SK-N-SH (cell line): ENCODE results near the gene NTNG1. TPM values are rescaled to one million over a fixed set of nuclear protein-coding genes. Genes with fewer than 3 reads are reported as not detected.

Experiments
- CTCF ChIA-PET: fragments of 300-600, 350-600 bp; formaldehyde crosslinking; extraction: SDS; loops from one replicate; lab custom pipeline; 2021; lab: Yijun Ruan, JAX
- POLR2A ChIA-PET: fragments of 350-600 bp; sonication (Branson Sonifier 250); formaldehyde crosslinking; extraction: SDS; loops from one replicate; lab custom pipeline; 2020; ENCODE audit warnings: antibody characterized with exemption, inconsistent platforms; lab: Yijun Ruan, JAX
- DNase-seq: peaks from one replicate; pipeline ENCODE4 v3.0.0; 2012
- H2AFZ ChIP-seq: fragments of 200-600 bp; sonication (generic); 2 replicates; pipeline ENCODE4 v1.8.1; 2016; ENCODE audit warnings: antibody characterized with exemption, mild to moderate bottlenecking, low read depth
- H3F3A ChIP-seq: fragments of 200-600 bp; sonication (generic); replicated peaks from 2 replicates; pipeline ENCODE3; 2016; ENCODE audit warnings: antibody characterized with exemption, mild to moderate bottlenecking; ENCODE audit not compliant: insufficient read depth
- H3K27ac ChIP-seq, 2 experiments: fragments of 200-500 bp in 1 of 2; fragments of 200-600 bp in 1 of 2; sonication (Bioruptor generic) in 1 of 2; sonication (generic), shearing (Covaris generic) in 1 of 2; 2 replicates each; pipeline versions ENCODE4 v1.5.1 to v1.6.1; 2014 to 2016; ENCODE audit warnings: low read depth in 2 of 2, inconsistent platforms in 1 of 2, low read length in 1 of 2, mild to moderate bottlenecking in 1 of 2, mixed read lengths in 1 of 2
- H3K27me3 ChIP-seq: fragments of 200-600 bp; sonication (generic), shearing (Covaris generic); 2 replicates; pipeline ENCODE4 v1.6.1; 2016; ENCODE audit warnings: mixed run types; ENCODE audit not compliant: insufficient read depth
- H3K36me3 ChIP-seq, 2 experiments: fragments of 200-500 bp in 1 of 2; fragments of 200-600 bp in 1 of 2; sonication (Bioruptor generic) in 1 of 2; sonication (generic) in 1 of 2; replicated peaks in 1 of 2; 2 replicates each; pipeline versions ENCODE3 to v1.5.1; 2014 to 2016; ENCODE audit warnings: low read length in 1 of 2, mild to moderate bottlenecking in 1 of 2; ENCODE audit not compliant: insufficient read depth in 2 of 2, control insufficient read depth in 1 of 2
- H3K4me1 ChIP-seq, 2 experiments: fragments of 200-500 bp in 1 of 2; fragments of 200-600 bp in 1 of 2; sonication (Bioruptor generic) in 1 of 2; sonication (generic), shearing (Covaris generic) in 1 of 2; 2 replicates each; pipeline versions ENCODE4 v1.5.1 to v1.6.1; 2014 to 2016; ENCODE audit warnings: low read depth in 1 of 2, low read length in 1 of 2, mixed run types in 1 of 2; ENCODE audit not compliant: insufficient read depth in 2 of 2, control insufficient read depth in 1 of 2
- H3K4me2 ChIP-seq: fragments of 200-600 bp; sonication (generic), shearing (Covaris generic); 2 replicates; pipeline ENCODE4 v1.6.1; 2017; ENCODE audit warnings: mixed run types
- H3K4me3 ChIP-seq, 2 experiments: fragments of 200-500 bp in 1 of 2; fragments of 200-600 bp in 1 of 2; sonication (Bioruptor generic) in 1 of 2; sonication (generic), shearing (Covaris generic) in 1 of 2; 2 replicates each; pipeline versions ENCODE4 v1.5.1 to v1.8.1; 2014 to 2016; ENCODE audit warnings: low read depth in 2 of 2, inconsistent platforms in 1 of 2, low read length in 1 of 2, mild to moderate bottlenecking in 1 of 2, mixed read lengths in 1 of 2, moderate library complexity in 1 of 2
- H3K79me2 ChIP-seq: fragments of 200-600 bp; sonication (generic); 2 replicates; pipeline ENCODE4 v1.8.1; 2017; ENCODE audit warnings: mild to moderate bottlenecking; ENCODE audit not compliant: insufficient read depth
- H3K9ac ChIP-seq: fragments of 200-600 bp; sonication (generic); 2 replicates; pipeline ENCODE4 v1.6.1; 2017; ENCODE audit warnings: mixed run types
- H3K9me2 ChIP-seq: fragments of 200-600 bp; sonication (generic); 2 replicates; pipeline ENCODE4 v1.6.1; 2017; ENCODE audit warnings: mixed run types
- H3K9me3 ChIP-seq: fragments of 200-600 bp; sonication (generic); 2 replicates; pipeline ENCODE4 v1.6.1; 2017; ENCODE audit warnings: mixed run types, mild to moderate bottlenecking, moderate library complexity
- H4K20me1 ChIP-seq: fragments of 200-600 bp; sonication (generic); 2 replicates; pipeline ENCODE4 v1.6.1; 2017; ENCODE audit warnings: mild to moderate bottlenecking, mixed run types; ENCODE audit not compliant: insufficient read depth
- EP300 ChIP-seq, 2 experiments: IDR thresholded peaks; 2 replicates each; pipeline versions ENCODE4 v1.4.0 to v1.6.1; 2012; ENCODE audit warnings: borderline replicate concordance in 1 of 2, low read depth in 1 of 2, low read length in 1 of 2
- EZH2phosphoT487 ChIP-seq: fragments of 200-600 bp; sonication (generic); IDR thresholded peaks from 2 replicates; pipeline ENCODE4 v1.6.1; 2017; ENCODE audit warnings: low read depth, mixed run types, mild to moderate bottlenecking, antibody characterized with exemption, moderate library complexity, borderline replicate concordance
- FOSL2 ChIP-seq: IDR thresholded peaks from 2 replicates; pipeline ENCODE4 v1.4.0; 2012; ENCODE audit warnings: low read depth, mild to moderate bottlenecking, moderate library complexity, borderline replicate concordance
- FOXM1 ChIP-seq: IDR thresholded peaks from 2 replicates; pipeline ENCODE4 v1.4.0; 2012; ENCODE audit warnings: low read depth, mild to moderate bottlenecking
- JUND ChIP-seq: IDR thresholded peaks from 2 replicates; pipeline ENCODE4 v1.4.0; 2012
- MEF2A ChIP-seq: IDR thresholded peaks from 2 replicates; pipeline ENCODE4 v1.4.0; 2012; ENCODE audit warnings: low read depth, borderline replicate concordance
- MXI1 ChIP-seq: IDR thresholded peaks from 2 replicates; pipeline ENCODE4 v1.6.1; 2012; ENCODE audit warnings: mild to moderate bottlenecking, low read depth, low read length, improper control_type of control experiment
- POLR2AphosphoS5 ChIP-seq: IDR thresholded peaks from 2 replicates; pipeline ENCODE4 v1.6.1; 2012; ENCODE audit warnings: low read depth, low read length
- RAD21 ChIP-seq: IDR thresholded peaks from 2 replicates; pipeline ENCODE4 v1.6.1; 2012; ENCODE audit warnings: mild to moderate bottlenecking, low read length
- RCOR1 ChIP-seq: fragments of 150-350 bp; IDR thresholded peaks from 2 replicates; pipeline ENCODE4 v1.6.1; 2017; ENCODE audit warnings: antibody characterized with exemption, low read length
- RXRA ChIP-seq: IDR thresholded peaks from 2 replicates; pipeline ENCODE4 v1.4.0; 2012; ENCODE audit warnings: low read depth, mild to moderate bottlenecking, borderline replicate concordance
- SIN3A ChIP-seq: IDR thresholded peaks from 2 replicates; pipeline ENCODE4 v1.6.1; 2012; ENCODE audit warnings: low read depth, mild to moderate bottlenecking, low read length, moderate library complexity, borderline replicate concordance
- SMC3 ChIP-seq: IDR thresholded peaks from 2 replicates; pipeline ENCODE4 v1.6.1; 2012; ENCODE audit warnings: low read depth, low read length, improper control_type of control experiment
- TAF1 ChIP-seq: IDR thresholded peaks from 2 replicates; pipeline ENCODE4 v1.6.1; 2012; ENCODE audit warnings: low read depth, mild to moderate bottlenecking, low read length, moderate library complexity, borderline replicate concordance
- TEAD4 ChIP-seq: IDR thresholded peaks from 2 replicates; pipeline ENCODE4 v1.4.0; 2012; ENCODE audit warnings: mild to moderate bottlenecking, borderline replicate concordance; ENCODE audit not compliant: insufficient read depth
- YY1 ChIP-seq: IDR thresholded peaks from 2 replicates; pipeline ENCODE4 v1.4.0; 2012; ENCODE audit warnings: low read depth, mild to moderate bottlenecking
- WGBS: methylation state at CpG from one replicate; pipeline ENCODE4 v1.1.6; 2017; ENCODE audit warnings: low lambda C conversion rate; 5-methylcytosine and 5-hydroxymethylcytosine counted together
- polyA plus RNA-seq, 3 experiments: library from polyadenylated mRNA; depleted of rRNA; stranded (reverse); fragments of >200 nt; gene quantifications; 2 replicates each; pipeline ENCODE4 v1.2.3, GENCODE V29; 2012
- TF ChIP-seq, protein P1 (sequence below): IDR thresholded peaks from 2 replicates; pipeline ENCODE4 v1.4.0; 2012; ENCODE audit warnings: low read depth
- TF ChIP-seq, protein P2 (sequence below): fragments of 150-350 bp; IDR thresholded peaks from 2 replicates; pipeline ENCODE4 v1.6.1; 2016; ENCODE audit warnings: mild to moderate bottlenecking, low read depth, low read length
- TF ChIP-seq, protein P3 (sequence below): IDR thresholded peaks from 2 replicates; pipeline ENCODE4 v1.4.0; 2012; ENCODE audit warnings: low read depth, borderline replicate concordance
- TF ChIP-seq, protein P4 (sequence below): IDR thresholded peaks from 2 replicates; pipeline ENCODE4 v1.6.1; 2012; ENCODE audit warnings: mild to moderate bottlenecking, low read depth, low read length, moderate library complexity
- TF ChIP-seq, protein P5 (sequence below): IDR thresholded peaks from 2 replicates; pipeline ENCODE4; 2012

Gene NTNG1
- polyA plus RNA-seq, 1 of the 3 experiments (the other 2 are of a cell fraction) = 0.03 TPM

DNA sequence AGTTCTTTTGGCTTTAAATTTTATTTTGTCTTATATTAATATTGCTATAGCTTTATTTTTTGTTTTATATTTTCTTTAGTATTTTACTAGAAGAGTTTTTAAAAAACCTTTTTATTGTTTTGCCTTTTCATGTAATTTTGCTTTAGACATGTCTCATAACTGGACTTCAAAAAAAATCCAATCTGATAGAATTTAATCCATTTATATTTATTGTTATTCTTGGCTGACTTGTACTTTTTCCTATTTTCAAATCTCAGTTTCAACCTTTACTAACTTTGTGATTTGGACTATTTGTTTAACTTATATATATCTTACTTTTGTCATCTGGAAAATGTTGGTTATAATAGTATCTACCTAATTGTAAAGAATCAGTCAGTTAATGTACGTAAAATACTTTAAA is 61.2 kb downstream of the NTNG1 start:
- H3K4me1 ChIP-seq = peaks cover 5 to 17% of the 10 kb centered on the region in 2 experiments; a peak in 3 of 4 replicates
- no peaks in the 10 kb centered on the region for H4K20me1 ChIP-seq
- H3K27ac ChIP-seq = no peak overlapping the region
- ChIA-PET POLR2A (no interaction called here), CTCF (no interaction called here)
- H3K36me3 ChIP-seq = no peaks in the 10 kb centered on the region
- H3K9ac ChIP-seq = no peak overlapping the region
- no peaks in the 10 kb centered on the region for H3K27me3 ChIP-seq
- no peaks in the 10 kb centered on the region for H3F3A ChIP-seq
- no peak overlapping the region for H3K4me2 ChIP-seq
- no peaks in the 10 kb centered on the region for H3K9me2 ChIP-seq
- no peak for DNase-seq
- WGBS = 24% methylated on average over 1 of the region's 1 CpG
- no peaks in the 10 kb centered on the region for H3K79me2 ChIP-seq
- TF ChIP-seq SMC3 = no peak
- no peak for TF ChIP-seq RAD21
- H2AFZ ChIP-seq = no peak overlapping the region
- H3K9me3 ChIP-seq = no peaks in the 10 kb centered on the region
- no peak overlapping the region for H3K4me3 ChIP-seq

DNA sequence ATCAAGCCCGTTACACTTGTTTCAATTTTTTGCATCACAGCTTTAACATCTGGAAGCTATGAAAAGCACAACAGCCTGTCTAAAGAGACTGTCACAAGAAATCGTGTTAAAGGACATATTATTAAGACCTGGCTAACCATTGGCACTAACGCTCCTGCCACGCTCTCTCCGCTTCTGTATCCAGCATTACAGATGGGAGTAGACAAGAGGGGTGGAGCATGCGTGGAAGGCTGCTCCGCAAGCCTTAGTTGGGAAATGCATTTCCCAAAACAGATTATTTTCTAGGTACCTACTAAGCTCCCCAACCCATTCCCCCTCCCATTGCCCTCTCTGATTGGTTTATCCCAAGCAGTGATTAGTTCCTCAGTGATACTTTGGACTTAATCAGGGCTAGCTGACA is 72.4 kb downstream of the NTNG1 start:
- no peak for DNase-seq
- Histone ChIP-seq H2AFZ (no peak overlapping the region), H3K9me2 (no peaks in the 10 kb centered on the region), H3F3A (no peaks in the 10 kb centered on the region), H3K9me3 (no peaks in the 10 kb centered on the region), H3K36me3 (no peaks in the 10 kb centered on the region), H3K4me2 (no peak overlapping the region), H3K4me1 (peaks cover 0 to 5% of the 10 kb centered on the region in 2 experiments; a peak in 1 of 4 replicates), H3K4me3 (no peak overlapping the region), H3K79me2 (no peaks in the 10 kb centered on the region), H4K20me1 (no peaks in the 10 kb centered on the region), H3K27ac (no peak overlapping the region), H3K9ac (no peak overlapping the region), H3K27me3 (no peaks in the 10 kb centered on the region)
- TF ChIP-seq SIN3A = no peak
- no peak for TF ChIP-seq YY1
- TF ChIP-seq EZH2phosphoT487 = no peak
- TF ChIP-seq, protein P1, sequence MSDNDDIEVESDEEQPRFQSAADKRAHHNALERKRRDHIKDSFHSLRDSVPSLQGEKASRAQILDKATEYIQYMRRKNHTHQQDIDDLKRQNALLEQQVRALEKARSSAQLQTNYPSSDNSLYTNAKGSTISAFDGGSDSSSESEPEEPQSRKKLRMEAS = no peak
- no peak for TF ChIP-seq MEF2A
- TF ChIP-seq POLR2AphosphoS5 = no peak
- TF ChIP-seq, protein P2, sequence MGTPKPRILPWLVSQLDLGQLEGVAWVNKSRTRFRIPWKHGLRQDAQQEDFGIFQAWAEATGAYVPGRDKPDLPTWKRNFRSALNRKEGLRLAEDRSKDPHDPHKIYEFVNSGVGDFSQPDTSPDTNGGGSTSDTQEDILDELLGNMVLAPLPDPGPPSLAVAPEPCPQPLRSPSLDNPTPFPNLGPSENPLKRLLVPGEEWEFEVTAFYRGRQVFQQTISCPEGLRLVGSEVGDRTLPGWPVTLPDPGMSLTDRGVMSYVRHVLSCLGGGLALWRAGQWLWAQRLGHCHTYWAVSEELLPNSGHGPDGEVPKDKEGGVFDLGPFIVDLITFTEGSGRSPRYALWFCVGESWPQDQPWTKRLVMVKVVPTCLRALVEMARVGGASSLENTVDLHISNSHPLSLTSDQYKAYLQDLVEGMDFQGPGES = no peak
- TF ChIP-seq, protein P3, sequence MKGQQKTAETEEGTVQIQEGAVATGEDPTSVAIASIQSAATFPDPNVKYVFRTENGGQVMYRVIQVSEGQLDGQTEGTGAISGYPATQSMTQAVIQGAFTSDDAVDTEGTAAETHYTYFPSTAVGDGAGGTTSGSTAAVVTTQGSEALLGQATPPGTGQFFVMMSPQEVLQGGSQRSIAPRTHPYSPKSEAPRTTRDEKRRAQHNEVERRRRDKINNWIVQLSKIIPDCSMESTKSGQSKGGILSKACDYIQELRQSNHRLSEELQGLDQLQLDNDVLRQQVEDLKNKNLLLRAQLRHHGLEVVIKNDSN = no peak
- TF ChIP-seq JUND = no peak
- TF ChIP-seq, protein P4, sequence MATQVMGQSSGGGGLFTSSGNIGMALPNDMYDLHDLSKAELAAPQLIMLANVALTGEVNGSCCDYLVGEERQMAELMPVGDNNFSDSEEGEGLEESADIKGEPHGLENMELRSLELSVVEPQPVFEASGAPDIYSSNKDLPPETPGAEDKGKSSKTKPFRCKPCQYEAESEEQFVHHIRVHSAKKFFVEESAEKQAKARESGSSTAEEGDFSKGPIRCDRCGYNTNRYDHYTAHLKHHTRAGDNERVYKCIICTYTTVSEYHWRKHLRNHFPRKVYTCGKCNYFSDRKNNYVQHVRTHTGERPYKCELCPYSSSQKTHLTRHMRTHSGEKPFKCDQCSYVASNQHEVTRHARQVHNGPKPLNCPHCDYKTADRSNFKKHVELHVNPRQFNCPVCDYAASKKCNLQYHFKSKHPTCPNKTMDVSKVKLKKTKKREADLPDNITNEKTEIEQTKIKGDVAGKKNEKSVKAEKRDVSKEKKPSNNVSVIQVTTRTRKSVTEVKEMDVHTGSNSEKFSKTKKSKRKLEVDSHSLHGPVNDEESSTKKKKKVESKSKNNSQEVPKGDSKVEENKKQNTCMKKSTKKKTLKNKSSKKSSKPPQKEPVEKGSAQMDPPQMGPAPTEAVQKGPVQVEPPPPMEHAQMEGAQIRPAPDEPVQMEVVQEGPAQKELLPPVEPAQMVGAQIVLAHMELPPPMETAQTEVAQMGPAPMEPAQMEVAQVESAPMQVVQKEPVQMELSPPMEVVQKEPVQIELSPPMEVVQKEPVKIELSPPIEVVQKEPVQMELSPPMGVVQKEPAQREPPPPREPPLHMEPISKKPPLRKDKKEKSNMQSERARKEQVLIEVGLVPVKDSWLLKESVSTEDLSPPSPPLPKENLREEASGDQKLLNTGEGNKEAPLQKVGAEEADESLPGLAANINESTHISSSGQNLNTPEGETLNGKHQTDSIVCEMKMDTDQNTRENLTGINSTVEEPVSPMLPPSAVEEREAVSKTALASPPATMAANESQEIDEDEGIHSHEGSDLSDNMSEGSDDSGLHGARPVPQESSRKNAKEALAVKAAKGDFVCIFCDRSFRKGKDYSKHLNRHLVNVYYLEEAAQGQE = no peak
- no peak for TF ChIP-seq FOSL2
- TF ChIP-seq TEAD4 = no peak
- TF ChIP-seq RXRA = no peak
- no peak for TF ChIP-seq EP300 (IDR thresholded peaks at IDR 0.05; ENCODE audit: borderline replicate concordance in 1 of 2, low read depth in 1 of 2, low read length in 1 of 2)
- no peak for TF ChIP-seq MXI1
- TF ChIP-seq, protein P5, sequence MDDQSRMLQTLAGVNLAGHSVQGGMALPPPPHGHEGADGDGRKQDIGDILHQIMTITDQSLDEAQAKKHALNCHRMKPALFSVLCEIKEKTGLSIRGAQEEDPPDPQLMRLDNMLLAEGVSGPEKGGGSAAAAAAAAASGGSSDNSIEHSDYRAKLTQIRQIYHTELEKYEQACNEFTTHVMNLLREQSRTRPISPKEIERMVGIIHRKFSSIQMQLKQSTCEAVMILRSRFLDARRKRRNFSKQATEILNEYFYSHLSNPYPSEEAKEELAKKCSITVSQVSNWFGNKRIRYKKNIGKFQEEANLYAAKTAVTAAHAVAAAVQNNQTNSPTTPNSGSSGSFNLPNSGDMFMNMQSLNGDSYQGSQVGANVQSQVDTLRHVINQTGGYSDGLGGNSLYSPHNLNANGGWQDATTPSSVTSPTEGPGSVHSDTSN = no peak
- TF ChIP-seq FOXM1 = no peak
- no peak for TF ChIP-seq RCOR1
- TF ChIP-seq TAF1 = no peak
- 63% methylated on average over 7 of the region's 7 CpGs for WGBS
- CTCF ChIA-PET = interaction anchor here (1.0 to 1.2 kb wide), 2 partner anchors 57 to 64 kb away, joined by 3 read pairs; no protein-coding TSS in a partner anchor
- POLR2A ChIA-PET = no interaction called here
